K562 (cell line): ENCODE results near the gene MDM4. TPM values are rescaled to one million over a fixed set of nuclear protein-coding genes. Genes with fewer than 3 reads are reported as not detected.

ENCODE experiments used
- ATAC-seq: fragments of 200-7000 bp; cut with Tn5 transposase; 3 replicates; pipeline ENCODE4 v1.9.1; 2020; ENCODE audit warnings: moderate library complexity
- BruUV-seq: library from RNA; stranded (reverse); fragments of 400-500 nt; replicated peaks from 2 replicates; lab custom pipeline; 2021; lab: Mats Ljungman, UMichigan
- CTCF ChIA-PET: fragments of 300-600 bp; formaldehyde crosslinking; extraction: SDS; loops from one replicate; lab custom pipeline; 2021; ENCODE audit warnings: low intra/inter-chr PET ratio; lab: Yijun Ruan, JAX
- POLR2A ChIA-PET: fragments of 300-600, 350-650 bp; sonication (Branson Sonifier 250); formaldehyde crosslinking; extraction: SDS; loops from one replicate; lab custom pipeline; 2021; ENCODE audit warnings: antibody characterized with exemption, inconsistent platforms; lab: Yijun Ruan, JAX
- DNase-seq, 4 experiments: peaks; one replicate each; pipeline versions ENCODE4 v3.0.0 to v3.0.0-alpha.2; 2011 to 2018; ENCODE audit warnings: low spot score in 3 of 4, mixed read lengths in 3 of 4; ENCODE audit errors: extremely low read depth in 1 of 4
- FAIRE-seq: peaks from 2 replicates; lab custom pipeline; 2011; peaks lifted over from hg19 to GRCh38; lab: Jason Lieb, UNC
- H2AFZ ChIP-seq: 2 replicates; pipeline ENCODE4 v1.6.0; 2011; ENCODE audit warnings: low read depth, low read length, control low read depth, inconsistent platforms
- H3K27ac ChIP-seq: fragments of 200-600 bp; 3 replicates; pipeline ENCODE4 v1.8.0; 2011; ENCODE audit warnings: low read depth, mild to moderate bottlenecking, control low read depth, inconsistent platforms, low read length, moderate library complexity, mixed read lengths; ENCODE audit errors: extremely low read depth
- H3K27me3 ChIP-seq, 2 experiments: fragments of 300-600 bp in 1 of 2; 2 replicates in 1 of 2; 3 replicates in 1 of 2; pipeline versions ENCODE4 v1.6.0 to v1.8.0; 2011; ENCODE audit warnings: inconsistent platforms in 2 of 2, low read length in 2 of 2, mild to moderate bottlenecking in 1 of 2, mixed read lengths in 1 of 2, moderate library complexity in 1 of 2; ENCODE audit not compliant: control insufficient read depth in 2 of 2, insufficient read depth in 2 of 2
- H3K36me3 ChIP-seq: fragments of 300-600 bp; 3 replicates; pipeline ENCODE4 v1.8.0; 2011; ENCODE audit warnings: mild to moderate bottlenecking, low read length, inconsistent platforms; ENCODE audit not compliant: control insufficient read depth, insufficient read depth
- H3K4me1 ChIP-seq, 2 experiments: fragments of 200-600 bp in 1 of 2; replicated peaks in 1 of 2; 2 replicates in 1 of 2; 3 replicates in 1 of 2; pipeline versions ENCODE4 v1.5.1 to v1.8.0; 2011; ENCODE audit warnings: inconsistent platforms in 2 of 2, low read length in 2 of 2, mild to moderate bottlenecking in 1 of 2, mixed read lengths in 1 of 2, moderate library complexity in 1 of 2; ENCODE audit not compliant: control insufficient read depth in 2 of 2, insufficient read depth in 2 of 2
- H3K4me2 ChIP-seq: 2 replicates; pipeline ENCODE4 v1.6.1; 2011; ENCODE audit warnings: low read length, control low read depth, inconsistent platforms, mixed read lengths; ENCODE audit not compliant: insufficient read depth
- H3K4me3 ChIP-seq: fragments of 200-600 bp; sonication (generic), shearing (Covaris generic); 2 replicates; pipeline ENCODE4 v1.5.1; 2016; ENCODE audit warnings: control low read depth, inconsistent platforms
- H3K79me2 ChIP-seq: fragments of 200-600 bp; 3 replicates; pipeline ENCODE4 v1.8.0; 2011; ENCODE audit warnings: low read length, inconsistent platforms; ENCODE audit not compliant: control insufficient read depth, insufficient read depth
- H3K9ac ChIP-seq, 2 experiments: 2 replicates each; pipeline versions ENCODE4 v1.6.0 to v1.6.1; 2011; ENCODE audit warnings: low read depth in 2 of 2, low read length in 2 of 2, control low read depth in 1 of 2, inconsistent platforms in 1 of 2, mild to moderate bottlenecking in 1 of 2, mixed read lengths in 1 of 2; ENCODE audit not compliant: insufficient read depth in 1 of 2
- H3K9me1 ChIP-seq: one replicate; pipeline ENCODE4 v1.6.0; 2011; ENCODE audit warnings: inconsistent platforms, mild to moderate bottlenecking, low read length, moderate library complexity; ENCODE audit not compliant: control insufficient read depth, insufficient read depth
- H3K9me3 ChIP-seq: replicated peaks from 2 replicates; pipeline ENCODE4 v1.5.1; 2011; ENCODE audit warnings: low read depth, low read length, inconsistent platforms; ENCODE audit not compliant: control insufficient read depth, insufficient read depth
- H4K20me1 ChIP-seq: replicated peaks from 2 replicates; pipeline ENCODE4 v1.6.1; 2011; ENCODE audit warnings: low read length, inconsistent platforms, mixed read lengths; ENCODE audit not compliant: control insufficient read depth, insufficient read depth
- NFIC ChIP-seq: fragments of 450-650 bp; IDR thresholded peaks from 2 replicates; pipeline ENCODE4 v1.6.1; 2017; ENCODE audit warnings: mild to moderate bottlenecking, inconsistent platforms
- NFIX ChIP-seq: fragments of 250-450 bp; sonication (Bioruptor Pico); IDR thresholded peaks from 2 replicates; pipeline ENCODE4 v1.4.0; 2020; ENCODE audit warnings: low read depth, mild to moderate bottlenecking, moderate library complexity
- PCBP1 ChIP-seq: fragments of 200-400 bp; formaldehyde crosslinking; IDR thresholded peaks from 2 replicates; pipeline ENCODE4 v1.6.1; 2018; ENCODE audit warnings: mild to moderate bottlenecking, low read depth, low read length; ENCODE audit not compliant: poor library complexity, severe bottlenecking
- POLR2AphosphoS5 ChIP-seq: IDR thresholded peaks from 2 replicates; pipeline ENCODE4 v1.6.1; 2011; ENCODE audit warnings: mild to moderate bottlenecking, low read depth, low read length, moderate library complexity; ENCODE audit not compliant: control insufficient read depth, insufficient read depth
- PTRF ChIP-seq: fragments of 450-650 bp; IDR thresholded peaks from 2 replicates; pipeline ENCODE4 v1.6.1; 2016; ENCODE audit warnings: mild to moderate bottlenecking, missing genetic modification characterization, missing compliant biosample characterization
- SMAD1 ChIP-seq: fragments of 150-350 bp; IDR thresholded peaks from 2 replicates; pipeline ENCODE4 v1.6.1; 2014; ENCODE audit warnings: low read length, low read depth; ENCODE audit not compliant: partially characterized antibody
- ZFX ChIP-seq: sonication (generic); formaldehyde crosslinking; IDR thresholded peaks from 2 replicates; pipeline ENCODE4 v1.8.0; 2022; ENCODE audit warnings: mild to moderate bottlenecking, missing genetic modification reagents, moderate library complexity
- ZNF436 ChIP-seq: fragments of 250-450, 450-650 bp; sonication (Bioruptor Pico); formaldehyde crosslinking; IDR thresholded peaks from 2 replicates; pipeline ENCODE4 v1.7.0; 2020; ENCODE audit warnings: mild to moderate bottlenecking
- ZNF551 ChIP-seq: fragments of 250-450 bp; sonication (Bioruptor Pico); IDR thresholded peaks from 2 replicates; pipeline ENCODE4 v1.5.0; 2021; ENCODE audit warnings: mild to moderate bottlenecking, moderate library complexity
- ZNF696 ChIP-seq: fragments of 250-450 bp; sonication (Bioruptor Pico); conservative IDR thresholded peaks from 2 replicates; pipeline ENCODE4 v1.4.0; 2020; ENCODE audit warnings: mild to moderate bottlenecking, moderate library complexity
- WGBS: fragments of 100-300 bp; shearing (Covaris generic); methylation state at CpG from one replicate; pipeline ENCODE4 v1.1.6; 2016; ENCODE audit warnings: low coverage, mixed read lengths; ENCODE audit not compliant: insufficient coverage; ENCODE audit errors: missing lambda C conversion rate; 5-methylcytosine and 5-hydroxymethylcytosine counted together
- in situ Hi-C: fragments of 300-500 bp; cut with MboI; formaldehyde crosslinking; loops from 4 replicates; pipeline ENCODE4 v1.15.0; 2018; ENCODE audit warnings: inconsistent platforms, mixed read lengths
- intact Hi-C: fragments of 100-400 bp; cut with micrococcal nuclease; formaldehyde crosslinking; loops from 2 replicates; pipeline ENCODE4 v1.14.2; 2022
- polyA plus RNA-seq, 8 experiments: library from polyadenylated mRNA; depleted of rRNA in 4 of 8; stranded (reverse) in 5 of 8; unstranded in 3 of 8; fragments of >200 nt; fragmentation: Nextera tagmentation in 2 of 8; fragmentation: Illumina TruSeq in 1 of 8; extraction: Ambion mirVana in 2 of 8; extraction: Trizol in 1 of 8; gene quantifications; 2 replicates each; pipeline versions ENCODE4 v1.2.1 to v1.2.3, GENCODE V29; 2011 to 2014; ENCODE audit warnings: inconsistent platforms in 1 of 8, missing spikeins in 1 of 8
- total RNA-seq, 7 experiments: library from RNA; depleted of rRNA in 6 of 7; stranded (reverse); fragments of >200 nt in 6 of 7; fragmentation: Illumina TruSeq in 2 of 7; extraction: Trizol in 2 of 7; gene quantifications; 2 replicates each; pipeline versions ENCODE4 v1.2.1 to v1.2.3, GENCODE V29; 2011 to 2021; ENCODE audit warnings: low replicate concordance in 1 of 7
- TF ChIP-seq, protein P1 (sequence below), 2 experiments: IDR thresholded peaks; 2 replicates each; pipeline ENCODE4 v1.6.1; 2011; ENCODE audit warnings: borderline replicate concordance in 1 of 2, control low read depth in 1 of 2, low read depth in 1 of 2, low read length in 1 of 2, mild to moderate bottlenecking in 1 of 2, mixed read lengths in 1 of 2, moderate library complexity in 1 of 2; ENCODE audit not compliant: insufficient read depth in 1 of 2, insufficient read length in 1 of 2, poor library complexity in 1 of 2, severe bottlenecking in 1 of 2; ENCODE audit errors: extremely low read depth in 1 of 2
- TF ChIP-seq, protein P2 (sequence below): fragments of 250-450 bp; sonication (Bioruptor Pico); IDR thresholded peaks from 2 replicates; pipeline ENCODE4 v1.4.0; 2020; ENCODE audit warnings: mild to moderate bottlenecking, moderate library complexity
- TF ChIP-seq, protein P3 (sequence below): fragments of 200-800 bp; sonication (Bioruptor generic); IDR thresholded peaks from 2 replicates; pipeline ENCODE4 v1.6.1; 2017; ENCODE audit warnings: missing genetic modification characterization, missing compliant biosample characterization

Gene MDM4
- total and polyA plus RNA-seq, 9 of the 15 experiments (the other 6 are each of a cell fraction or from before 2014, with no cell fraction given) = 3.3 to 61.7 (median 21.2) TPM

- TF ChIP-seq, protein P1, sequence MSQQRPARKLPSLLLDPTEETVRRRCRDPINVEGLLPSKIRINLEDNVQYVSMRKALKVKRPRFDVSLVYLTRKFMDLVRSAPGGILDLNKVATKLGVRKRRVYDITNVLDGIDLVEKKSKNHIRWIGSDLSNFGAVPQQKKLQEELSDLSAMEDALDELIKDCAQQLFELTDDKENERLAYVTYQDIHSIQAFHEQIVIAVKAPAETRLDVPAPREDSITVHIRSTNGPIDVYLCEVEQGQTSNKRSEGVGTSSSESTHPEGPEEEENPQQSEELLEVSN (IDR thresholded peaks at IDR 0.05; ENCODE audit: borderline replicate concordance in 1 of 2, extremely low read depth in 1 of 2, insufficient read depth in 1 of 2, insufficient read length in 1 of 2, low read depth in 1 of 2, low read length in 1 of 2, poor library complexity in 1 of 2, severe bottlenecking in 1 of 2) = no peak
- TF ChIP-seq PTRF = no peak
- no peak for TF ChIP-seq PCBP1
- TF ChIP-seq ZFX (CRISPR knock-in tag) = no peak
- no peak for TF ChIP-seq ZNF551 (CRISPR knock-in tag)
- TF ChIP-seq ZNF696 (CRISPR knock-in tag) = no peak
These were observed 40.3 kb downstream of the MDM4 start (continued) for GRCh38 chr1:204556458-204557052.

- Histone ChIP-seq H3K4me2 (no peak overlapping the region), H3K9me3 (no peaks in the 10 kb centered on the region), H3K4me3 (no peak overlapping the region), H3K79me2 (no peaks in the 10 kb centered on the region), H3K27ac (no peak overlapping the region), H2AFZ (no peak overlapping the region), H4K20me1 (0 out of 2 replicates have a peak, but pooled peaks cover 4% of the 10 kb centered on the region)
- peak; percentile 34 for ATAC-seq
- FAIRE-seq = no peak
- TF ChIP-seq NFIX (CRISPR knock-in tag) = peak; percentile 96
- TF ChIP-seq ZNF436 (CRISPR knock-in tag) = 0 out of 2 replicates have a peak, but pooled peaks have one; percentile 35
- TF ChIP-seq NFIC = peak; percentile 98
- TF ChIP-seq, protein P2, sequence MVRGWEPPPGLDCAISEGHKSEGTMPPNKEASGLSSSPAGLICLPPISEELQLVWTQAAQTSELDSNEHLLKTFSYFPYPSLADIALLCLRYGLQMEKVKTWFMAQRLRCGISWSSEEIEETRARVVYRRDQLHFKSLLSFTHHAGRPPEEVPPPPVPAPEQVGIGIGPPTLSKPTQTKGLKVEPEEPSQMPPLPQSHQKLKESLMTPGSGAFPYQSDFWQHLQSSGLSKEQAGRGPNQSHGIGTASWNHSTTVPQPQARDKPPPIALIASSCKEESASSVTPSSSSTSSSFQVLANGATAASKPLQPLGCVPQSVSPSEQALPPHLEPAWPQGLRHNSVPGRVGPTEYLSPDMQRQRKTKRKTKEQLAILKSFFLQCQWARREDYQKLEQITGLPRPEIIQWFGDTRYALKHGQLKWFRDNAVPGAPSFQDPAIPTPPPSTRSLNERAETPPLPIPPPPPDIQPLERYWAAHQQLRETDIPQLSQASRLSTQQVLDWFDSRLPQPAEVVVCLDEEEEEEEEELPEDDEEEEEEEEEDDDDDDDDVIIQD (CRISPR knock-in tag) = no peak
- 0 out of 2 replicates have a peak, but pooled peaks have one; percentile 33 for TF ChIP-seq POLR2AphosphoS5
- TF ChIP-seq, protein P3, sequence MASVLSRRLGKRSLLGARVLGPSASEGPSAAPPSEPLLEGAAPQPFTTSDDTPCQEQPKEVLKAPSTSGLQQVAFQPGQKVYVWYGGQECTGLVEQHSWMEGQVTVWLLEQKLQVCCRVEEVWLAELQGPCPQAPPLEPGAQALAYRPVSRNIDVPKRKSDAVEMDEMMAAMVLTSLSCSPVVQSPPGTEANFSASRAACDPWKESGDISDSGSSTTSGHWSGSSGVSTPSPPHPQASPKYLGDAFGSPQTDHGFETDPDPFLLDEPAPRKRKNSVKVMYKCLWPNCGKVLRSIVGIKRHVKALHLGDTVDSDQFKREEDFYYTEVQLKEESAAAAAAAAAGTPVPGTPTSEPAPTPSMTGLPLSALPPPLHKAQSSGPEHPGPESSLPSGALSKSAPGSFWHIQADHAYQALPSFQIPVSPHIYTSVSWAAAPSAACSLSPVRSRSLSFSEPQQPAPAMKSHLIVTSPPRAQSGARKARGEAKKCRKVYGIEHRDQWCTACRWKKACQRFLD (CRISPR knock-in tag) = no peak
- TF ChIP-seq SMAD1 = peak; percentile 55
- TF ChIP-seq, all 486 proteins: peak for 5
- no peak for DNase-seq
- H3K9ac ChIP-seq = no peak overlapping the region
- H3K4me1 ChIP-seq = peaks cover 0 to 8% of the 10 kb centered on the region in 2 experiments; a peak in 2 of 5 replicates
- WGBS = 68% methylated on average over 2 of the region's 2 CpGs
- in situ Hi-C loops (no loop called here), intact Hi-C loops (no loop called here)
- POLR2A ChIA-PET = interaction anchor here (0.6 to 1.1 kb wide), 4 partner anchors 9 to 795 kb away, joined by 3 to 4 read pairs (median 3); no protein-coding TSS in a partner anchor
- CTCF ChIA-PET = interaction anchor here (1.1 kb wide), 1 partner anchor 250 kb away, joined by 3 read pairs; no protein-coding TSS in a partner anchor
- BruUV-seq = no TSS peak
- peaks cover 24% of the 10 kb centered on the region for H3K36me3 ChIP-seq
- no peaks in the 10 kb centered on the region for H3K9me1 ChIP-seq
- no peaks in the 10 kb centered on the region for H3K27me3 ChIP-seq
These were observed 42.3 kb downstream of the MDM4 start for GRCh38 chr1:204558467-204558866.
